HepG2 (cell line): ENCODE data around the gene NSMCE3. TPM values are rescaled to one million over a fixed set of nuclear protein-coding genes. Genes with fewer than 3 reads are reported as not detected.
"Not testable (repeated sequence)": the region's sequence is repeated elsewhere in the genome, so short reads cannot be mapped to it uniquely, and the experiment has no call there.

ENCODE experiments used
- ATAC-seq: fragments of 200-7000 bp; cut with Tn5 transposase; 3 replicates; pipeline ENCODE4 v1.9.1; 2020; ENCODE audit warnings: mild to moderate bottlenecking, moderate library complexity
- BruUV-seq: library from RNA; stranded (reverse); fragments of 400-500 nt; replicated peaks from 2 replicates; lab custom pipeline; 2021; lab: Mats Ljungman, UMichigan
- CTCF ChIA-PET: fragments of 300-600 bp; formaldehyde crosslinking; extraction: SDS; loops from one replicate; lab custom pipeline; 2021; ENCODE audit warnings: low total read pairs, inconsistent platforms, low intra/inter-chr PET ratio; lab: Yijun Ruan, JAX
- POLR2A ChIA-PET: fragments of 350-600 bp; sonication (Branson Sonifier 250); formaldehyde crosslinking; loops from one replicate; lab custom pipeline; 2020; ENCODE audit warnings: antibody characterized with exemption, inconsistent platforms; lab: Yijun Ruan, JAX
- DNase-seq: peaks from one replicate; pipeline ENCODE4 v3.0.0-alpha.2; 2015; ENCODE audit warnings: low spot score
- FAIRE-seq: peaks from 3 replicates; lab custom pipeline; 2011; peaks lifted over from hg19 to GRCh38; lab: Jason Lieb, UNC
- H2AFZ ChIP-seq: one replicate; pipeline ENCODE4 v1.6.1; 2011; ENCODE audit warnings: low read length, inconsistent platforms
- H3K27ac ChIP-seq: fragments of 300-600 bp; 3 replicates; pipeline ENCODE4 v1.8.0; 2011; ENCODE audit warnings: mixed run types, mild to moderate bottlenecking, mixed read lengths, low read length, inconsistent platforms; ENCODE audit not compliant: insufficient read depth; ENCODE audit errors: extremely low read length
- H3K27me3 ChIP-seq, 2 experiments: fragments of 200-600 bp in 1 of 2; 2 replicates in 1 of 2; 3 replicates in 1 of 2; pipeline versions ENCODE4 v1.6.0 to v1.8.0; 2011; ENCODE audit warnings: low read length in 2 of 2, mild to moderate bottlenecking in 2 of 2, moderate library complexity in 2 of 2, inconsistent platforms in 1 of 2; ENCODE audit not compliant: insufficient read depth in 2 of 2, control insufficient read depth in 1 of 2
- H3K36me3 ChIP-seq, 2 experiments: fragments of 200-600 bp in 1 of 2; replicated peaks in 1 of 2; 2 replicates in 1 of 2; 3 replicates in 1 of 2; pipeline versions ENCODE4 v1.5.1 to v1.8.0; 2011; ENCODE audit warnings: low read length in 2 of 2, inconsistent platforms in 1 of 2; ENCODE audit not compliant: insufficient read depth in 2 of 2, control insufficient read depth in 1 of 2
- H3K4me1 ChIP-seq: 2 replicates; pipeline ENCODE4 v1.5.1; 2012; ENCODE audit warnings: low read length, inconsistent platforms; ENCODE audit not compliant: insufficient read depth
- H3K4me2 ChIP-seq: 2 replicates; pipeline ENCODE4 v1.6.0; 2011; ENCODE audit warnings: low read depth, low read length, inconsistent platforms
- H3K4me3 ChIP-seq, 3 experiments: fragments of 200-600 bp in 1 of 3; sonication (generic), shearing (Covaris generic) in 1 of 3; replicated peaks in 1 of 3; 2 replicates each; pipeline ENCODE4 v1.5.1; 2011 to 2016; ENCODE audit warnings: low read length in 3 of 3, inconsistent platforms in 2 of 3, low read depth in 2 of 3, mild to moderate bottlenecking in 2 of 3, control low read depth in 1 of 3, mixed read lengths in 1 of 3; ENCODE audit not compliant: insufficient read depth in 1 of 3
- H3K79me2 ChIP-seq: one replicate; pipeline ENCODE4 v1.6.1; 2011; ENCODE audit warnings: low read length, inconsistent platforms; ENCODE audit not compliant: insufficient read depth
- H3K9ac ChIP-seq: 2 replicates; pipeline ENCODE4 v1.6.0; 2011; ENCODE audit warnings: mild to moderate bottlenecking, low read depth, low read length, inconsistent platforms; ENCODE audit not compliant: insufficient read depth
- H3K9me3 ChIP-seq: 2 replicates; pipeline ENCODE4 v1.5.1; 2012; ENCODE audit warnings: mild to moderate bottlenecking, low read length
- H4K20me1 ChIP-seq: 2 replicates; pipeline ENCODE4 v1.6.0; 2011; ENCODE audit warnings: inconsistent platforms, mild to moderate bottlenecking, low read length, moderate library complexity; ENCODE audit not compliant: insufficient read depth
- PBX2 ChIP-seq: IDR thresholded peaks from 2 replicates; pipeline ENCODE4 v1.6.1; 2016; ENCODE audit warnings: control low read depth
- WGBS: methylation state at CpG from one replicate; pipeline ENCODE4 v1.1.6; 2017; ENCODE audit warnings: low lambda C conversion rate; 5-methylcytosine and 5-hydroxymethylcytosine counted together
- in situ Hi-C: cut with HindIII; loops from 2 replicates; pipeline ENCODE4 v1.10.0; 2017; ENCODE audit warnings: low pct_unique_long_range_greater_than_20kb; ENCODE audit not compliant: extremely low pct_ligation_motif_present
- intact Hi-C: fragments of 100-400 bp; cut with micrococcal nuclease; formaldehyde crosslinking; loops from one replicate; pipeline ENCODE4 v1.10.0; 2022; ENCODE audit not compliant: unreplicated experiment
- polyA plus RNA-seq, 8 experiments: library from polyadenylated mRNA; depleted of rRNA in 3 of 8; stranded (reverse) in 7 of 8; unstranded in 1 of 8; fragments of >200 nt; fragmentation: Illumina TruSeq in 4 of 8; extraction: Trizol in 4 of 8; gene quantifications; 2 replicates each; pipeline versions ENCODE4 v1.2.1 to v1.2.3, GENCODE V29; 2011 to 2016; ENCODE audit warnings: low read depth in 4 of 8, missing spikeins in 1 of 8, mixed read lengths in 1 of 8; ENCODE audit not compliant: insufficient read depth in 1 of 8
- total RNA-seq, 5 experiments: library from RNA; depleted of rRNA; stranded (reverse); fragments of >200 nt; fragmentation: Illumina TruSeq; extraction: Trizol; gene quantifications; 2 replicates each; pipeline ENCODE4 v1.2.3, GENCODE V29; 2016; ENCODE audit warnings: low read depth in 1 of 5

NSMCE3 gene
- total and polyA plus RNA-seq, 2 of the 13 experiments (the other 11 are each of a cell fraction or from before 2014, with no cell fraction given), result 3.0 to 3.7 TPM

- TF ChIP-seq PBX2, result no peak
Observed at GRCh38 chr15:29225534-29226234, 43.9 kb downstream of the NSMCE3 start (continued).

DNA sequence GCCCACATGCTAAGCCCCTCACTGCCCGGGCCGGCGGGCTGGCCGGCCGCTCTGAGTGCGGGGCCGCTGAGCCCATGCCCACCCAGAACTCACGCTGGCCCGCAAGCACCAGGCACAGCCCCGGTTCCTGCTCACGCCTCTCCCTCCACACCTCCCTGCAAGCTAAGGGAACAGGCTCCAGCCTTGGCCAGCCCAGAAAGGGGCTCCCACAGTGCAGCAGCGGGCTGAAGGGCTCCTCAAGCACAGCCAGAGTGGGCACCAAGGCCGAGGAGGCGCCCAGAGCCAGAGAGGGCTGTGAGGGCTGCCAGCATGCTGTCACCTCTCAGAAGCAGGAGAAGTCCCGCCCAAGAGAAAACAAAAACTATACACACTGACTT, 44.6 kb downstream of the NSMCE3 start:
- CTCF ChIA-PET, H3K9ac ChIP-seq, H3K36me3 ChIP-seq, H3K4me2 ChIP-seq, FAIRE-seq, POLR2A ChIA-PET, in situ Hi-C loops, H3K4me3 ChIP-seq, H3K9me3 ChIP-seq, H3K79me2 ChIP-seq, intact Hi-C loops, H3K4me1 ChIP-seq, H3K27ac ChIP-seq, DNase-seq, ATAC-seq, H2AFZ ChIP-seq, BruUV-seq, H4K20me1 ChIP-seq: not testable (repeated sequence)
- no CpG with 5 or more reads among the region's 15 CpGs for WGBS
- H3K27me3 ChIP-seq, result peaks cover 0 to 30% of the 10 kb centered on the region in 2 experiments; a peak in 3 of 5 replicates

DNA sequence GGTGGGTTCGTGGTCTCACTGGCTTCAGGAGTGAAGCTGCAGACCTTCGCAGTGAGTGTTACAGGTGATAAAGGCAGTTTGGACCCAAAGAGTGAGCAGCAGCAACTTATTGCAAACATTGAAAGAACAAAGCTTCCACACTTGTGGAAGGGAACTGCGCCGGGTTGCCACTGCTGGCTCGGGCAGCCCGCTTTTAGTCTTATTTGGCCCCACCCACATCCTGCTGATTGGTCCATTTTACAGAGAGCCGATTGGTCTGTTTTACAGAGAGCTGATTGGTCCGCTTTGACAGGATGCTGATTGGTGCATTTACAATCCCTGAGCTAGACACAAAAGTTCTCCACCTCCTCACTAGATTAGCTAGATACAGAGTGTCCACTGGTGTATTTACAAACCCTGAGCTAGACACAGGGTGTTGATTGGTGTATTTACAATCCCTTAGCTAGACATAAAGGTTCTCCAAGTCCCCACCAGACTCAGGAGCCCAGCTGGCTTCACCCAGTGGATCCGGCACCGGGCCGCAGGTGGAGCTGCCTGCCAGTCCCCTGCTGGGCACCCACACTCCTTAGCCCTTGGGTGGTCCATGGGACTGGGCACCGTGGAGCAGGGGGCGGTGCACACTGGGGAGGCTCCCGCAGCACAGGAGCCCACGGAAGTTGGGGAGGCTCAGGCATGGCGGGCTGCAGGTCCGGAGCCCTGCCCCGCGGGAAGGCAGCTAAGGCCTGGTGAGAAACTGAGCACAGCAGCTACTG, 45.2 kb downstream of the NSMCE3 start:
- POLR2A ChIA-PET, H3K9ac ChIP-seq, in situ Hi-C loops, ATAC-seq, H2AFZ ChIP-seq, intact Hi-C loops, FAIRE-seq, CTCF ChIA-PET, H3K9me3 ChIP-seq, H3K4me1 ChIP-seq, H3K36me3 ChIP-seq, H3K27ac ChIP-seq, H3K4me3 ChIP-seq, H4K20me1 ChIP-seq, DNase-seq, BruUV-seq, H3K4me2 ChIP-seq, H3K79me2 ChIP-seq: not testable (repeated sequence)
- 76% methylated on average over 5 of the region's 19 CpGs for WGBS
- H3K27me3 ChIP-seq, result peaks cover 0 to 30% of the 10 kb centered on the region in 2 experiments; a peak in 3 of 5 replicates
